Ovary (tissue), 3 donors: ENCODE measurements around the gene ITGA3.
A peak's percentile ranks its signal among the peaks of the same experiment; 100 is the strongest.

ENCODE experiments used
- EP300 ChIP-seq: sonication (generic); formaldehyde crosslinking; IDR thresholded peaks from one replicate; pipeline ENCODE4 v1.6.1; 2017; ENCODE audit warnings: antibody characterized with exemption
- POLR2A ChIP-seq: fragments of 450-650 bp; IDR thresholded peaks from one replicate; pipeline ENCODE4 v1.6.1; 2017; ENCODE audit warnings: antibody characterized with exemption, mild to moderate bottlenecking, moderate library complexity
- TF ChIP-seq, protein P1 (sequence below), 3 donors: fragments of 450-650 bp in 2 of 3; fragments of 200-600 bp in 1 of 3; IDR thresholded peaks; one replicate each; pipeline versions ENCODE4 v1.5.1 to v1.8.0; 2016 to 2022; ENCODE audit warnings: antibody characterized with exemption in 3 of 3, mild to moderate bottlenecking in 1 of 3
- donor health status: DM: no; HTN: no; CAD: no.

DNA sequence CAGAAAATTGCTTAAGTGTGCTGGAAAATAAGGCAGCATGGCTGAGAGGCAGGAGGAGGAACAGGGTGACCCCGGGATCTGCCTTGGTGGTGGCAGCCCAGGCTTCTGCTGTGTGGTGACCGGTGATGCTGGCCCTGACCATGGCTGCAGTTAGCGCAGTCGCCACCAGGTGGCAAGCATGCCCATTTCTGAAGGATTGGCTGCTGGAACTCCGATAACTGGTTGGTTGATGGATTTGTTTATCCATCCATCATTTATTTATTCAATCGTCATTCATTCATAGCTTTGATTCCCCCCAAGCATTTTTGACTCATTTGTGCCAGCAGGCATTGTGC is 29.1 kb upstream of the ITGA3 start:
- no peak for TF ChIP-seq POLR2A
- TF ChIP-seq, protein P1, sequence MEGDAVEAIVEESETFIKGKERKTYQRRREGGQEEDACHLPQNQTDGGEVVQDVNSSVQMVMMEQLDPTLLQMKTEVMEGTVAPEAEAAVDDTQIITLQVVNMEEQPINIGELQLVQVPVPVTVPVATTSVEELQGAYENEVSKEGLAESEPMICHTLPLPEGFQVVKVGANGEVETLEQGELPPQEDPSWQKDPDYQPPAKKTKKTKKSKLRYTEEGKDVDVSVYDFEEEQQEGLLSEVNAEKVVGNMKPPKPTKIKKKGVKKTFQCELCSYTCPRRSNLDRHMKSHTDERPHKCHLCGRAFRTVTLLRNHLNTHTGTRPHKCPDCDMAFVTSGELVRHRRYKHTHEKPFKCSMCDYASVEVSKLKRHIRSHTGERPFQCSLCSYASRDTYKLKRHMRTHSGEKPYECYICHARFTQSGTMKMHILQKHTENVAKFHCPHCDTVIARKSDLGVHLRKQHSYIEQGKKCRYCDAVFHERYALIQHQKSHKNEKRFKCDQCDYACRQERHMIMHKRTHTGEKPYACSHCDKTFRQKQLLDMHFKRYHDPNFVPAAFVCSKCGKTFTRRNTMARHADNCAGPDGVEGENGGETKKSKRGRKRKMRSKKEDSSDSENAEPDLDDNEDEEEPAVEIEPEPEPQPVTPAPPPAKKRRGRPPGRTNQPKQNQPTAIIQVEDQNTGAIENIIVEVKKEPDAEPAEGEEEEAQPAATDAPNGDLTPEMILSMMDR (IDR thresholded peaks at IDR 0.05) = peak; percentile 84 to 97 (median 94)
- TF ChIP-seq EP300 = no peak
